HK-2 (cell line): Measurements from ENCODE around the gene GNAI2.
"Not testable (repeated sequence)": the region's sequence is repeated elsewhere in the genome, so short reads cannot be mapped to it uniquely, and the experiment has no call there.

Experiments used
- DNase-seq: peaks from one replicate; pipeline ENCODE4 v3.0.0-alpha.2; 2018; ENCODE audit not compliant: unreplicated experiment

Gene GNAI2

GRCh38 chr3:50245251-50245745 is 9.3 kb downstream of the GNAI2 start:
- no peak for DNase-seq

GRCh38 chr3:50245831-50246516 is 10.0 kb downstream of the GNAI2 start:
- DNase-seq, result peak; percentile 90

- DNase-seq, result peak; percentile 78
Measured at GRCh38 chr3:50246517-50246954, 10.5 kb downstream of the GNAI2 start.

GRCh38 chr3:50248387-50248786 is 12.4 kb downstream of the GNAI2 start:
- DNase-seq, result no peak

- DNase-seq, result no peak
Measured at GRCh38 chr3:50249457-50249856, 13.5 kb downstream of the GNAI2 start.

GRCh38 chr3:50250514-50250913 is 14.5 kb downstream of the GNAI2 start:
- no peak for DNase-seq

GRCh38 chr3:50251220-50251619 is 15.2 kb downstream of the GNAI2 start:
- DNase-seq, result no peak

- no peak for DNase-seq
Measured at GRCh38 chr3:50254577-50255250, 18.7 kb downstream of the GNAI2 start.

GRCh38 chr3:50255251-50255615 is 19.2 kb downstream of the GNAI2 start:
- no peak for DNase-seq

- DNase-seq, result no peak
Measured at GRCh38 chr3:50256978-50257890, 21.2 kb downstream of the GNAI2 start.

GRCh38 chr3:50258029-50258680 is 22.2 kb downstream of the GNAI2 start:
- no peak for DNase-seq

GRCh38 chr3:50258979-50259378 is 23.0 kb downstream of the GNAI2 start:
- DNase-seq, result no peak

GRCh38 chr3:50259432-50260026 is 23.5 kb downstream of the GNAI2 start:
- no peak for DNase-seq

GRCh38 chr3:50260027-50260941 is 24.3 kb downstream of the GNAI2 start:
- DNase-seq, result peak; percentile 93

GRCh38 chr3:50260942-50261441 is 25.0 kb downstream of the GNAI2 start:
- DNase-seq, result no peak

- DNase-seq, result no peak
Measured at GRCh38 chr3:50261505-50261904, 25.5 kb downstream of the GNAI2 start.

- DNase-seq, result not testable (repeated sequence)
Measured at GRCh38 chr3:50262200-50262599, 26.2 kb downstream of the GNAI2 start.

GRCh38 chr3:50262778-50263177 is 26.8 kb downstream of the GNAI2 start:
- DNase-seq, result no peak

GRCh38 chr3:50263478-50264382 is 27.7 kb downstream of the GNAI2 start:
- DNase-seq, result no peak
